ENCODE results near the gene NRK. TPM values are rescaled to one million over a fixed set of nuclear protein-coding genes. Genes with fewer than 3 reads are reported as not detected.

NRK gene
- total RNA-seq, 2 experiments from 2014 or later = not detected

DNA sequence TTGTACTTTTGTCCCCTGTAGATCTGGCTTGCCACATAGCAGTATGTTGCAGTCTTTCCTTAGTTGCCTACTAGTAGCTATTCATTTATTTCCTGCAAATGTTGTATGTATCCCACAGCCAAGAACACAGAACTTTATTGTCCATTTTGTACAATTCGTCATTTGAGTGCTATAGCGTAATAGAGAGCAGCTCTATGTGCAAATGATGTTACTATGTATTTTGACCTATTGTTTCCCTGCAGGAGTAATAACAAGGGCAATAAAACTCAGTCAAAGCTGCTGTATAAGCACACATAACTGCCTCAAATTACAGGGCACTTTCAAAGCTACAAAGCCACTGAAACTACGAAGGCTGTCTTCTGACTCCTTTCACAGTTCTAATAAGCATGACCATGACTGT lies 48.1 kb downstream of the NRK start:
- Mint-ChIP-seq H3K27ac (no peak overlapping the region), H3K27me3 (no peaks in the 10 kb centered on the region), H3K4me1 (ENCODE audit: low read depth) (no peaks in the 10 kb centered on the region), H3K4me3 (no peak overlapping the region), H3K36me3 (ENCODE audit: low read depth) (no peaks in the 10 kb centered on the region), H3K9me3 (no peaks in the 10 kb centered on the region)
- TF ChIP-seq, protein P1, sequence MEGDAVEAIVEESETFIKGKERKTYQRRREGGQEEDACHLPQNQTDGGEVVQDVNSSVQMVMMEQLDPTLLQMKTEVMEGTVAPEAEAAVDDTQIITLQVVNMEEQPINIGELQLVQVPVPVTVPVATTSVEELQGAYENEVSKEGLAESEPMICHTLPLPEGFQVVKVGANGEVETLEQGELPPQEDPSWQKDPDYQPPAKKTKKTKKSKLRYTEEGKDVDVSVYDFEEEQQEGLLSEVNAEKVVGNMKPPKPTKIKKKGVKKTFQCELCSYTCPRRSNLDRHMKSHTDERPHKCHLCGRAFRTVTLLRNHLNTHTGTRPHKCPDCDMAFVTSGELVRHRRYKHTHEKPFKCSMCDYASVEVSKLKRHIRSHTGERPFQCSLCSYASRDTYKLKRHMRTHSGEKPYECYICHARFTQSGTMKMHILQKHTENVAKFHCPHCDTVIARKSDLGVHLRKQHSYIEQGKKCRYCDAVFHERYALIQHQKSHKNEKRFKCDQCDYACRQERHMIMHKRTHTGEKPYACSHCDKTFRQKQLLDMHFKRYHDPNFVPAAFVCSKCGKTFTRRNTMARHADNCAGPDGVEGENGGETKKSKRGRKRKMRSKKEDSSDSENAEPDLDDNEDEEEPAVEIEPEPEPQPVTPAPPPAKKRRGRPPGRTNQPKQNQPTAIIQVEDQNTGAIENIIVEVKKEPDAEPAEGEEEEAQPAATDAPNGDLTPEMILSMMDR (IDR thresholded peaks at IDR 0.05) = no peak
- intact Hi-C loops (cut with micrococcal nuclease) = no loop called here
- ATAC-seq = no peak
- CTCF ChIA-PET = interaction anchor here (0.8 kb wide), 1 partner anchor 170 kb away, joined by 3 read pairs; no protein-coding TSS in a partner anchor
- POLR2A ChIA-PET = no interaction called here
- no peak for DNase-seq

DNA sequence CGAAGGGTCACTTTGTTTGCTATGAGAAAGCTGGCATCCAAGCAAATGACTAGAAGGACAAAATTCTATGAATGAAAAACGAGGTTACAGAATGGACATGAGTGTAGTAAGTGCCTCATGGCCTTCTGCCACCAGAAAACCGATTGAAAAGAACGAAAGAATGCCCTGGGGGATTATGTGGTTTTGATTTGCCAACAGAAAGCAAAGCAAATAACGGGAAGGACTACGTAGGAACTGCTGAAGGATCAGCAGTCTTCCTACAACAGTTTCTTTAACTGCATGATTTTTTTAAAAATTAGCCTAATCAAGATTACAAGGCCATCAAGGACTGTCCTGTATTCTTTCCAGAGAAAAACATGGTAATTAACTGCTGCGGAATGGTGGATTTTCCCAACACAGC lies 50.6 kb downstream of the NRK start:
- ChIA-PET POLR2A (no interaction called here), CTCF (no interaction called here)
- TF ChIP-seq, protein P1 (IDR thresholded peaks at IDR 0.05) = no peak
- intact Hi-C loops (cut with micrococcal nuclease) = no loop called here
- no peak overlapping the region for H3K27ac Mint-ChIP-seq
- no peaks in the 10 kb centered on the region for H3K27me3 Mint-ChIP-seq
- DNase-seq (no peak), ATAC-seq (no peak)
- peaks cover 1% of the 10 kb centered on the region for H3K9me3 Mint-ChIP-seq
- no peaks in the 10 kb centered on the region for H3K36me3 Mint-ChIP-seq (ENCODE audit: low read depth)
- H3K4me1 Mint-ChIP-seq (ENCODE audit: low read depth) = no peaks in the 10 kb centered on the region
- H3K4me3 Mint-ChIP-seq = no peak overlapping the region

DNA sequence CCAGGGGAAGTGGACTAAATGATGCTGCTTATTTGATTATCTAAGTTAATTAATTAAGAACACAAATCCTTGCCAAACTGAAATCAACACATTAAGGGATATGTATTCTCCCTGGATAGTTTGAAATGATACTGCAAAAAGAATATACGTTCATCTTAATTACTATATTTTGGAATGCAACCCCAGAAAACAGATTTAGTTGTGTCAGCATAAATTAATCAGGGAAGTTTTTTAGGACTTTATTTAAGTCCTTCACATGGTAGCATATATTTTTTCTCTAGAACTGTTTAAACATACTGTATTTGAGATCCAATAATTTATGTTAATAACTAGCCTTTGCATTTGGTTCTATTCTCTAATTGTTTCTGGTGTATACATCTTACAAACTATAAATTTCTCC lies 52.5 kb downstream of the NRK start:
- no peak overlapping the region for H3K27ac Mint-ChIP-seq
- peaks cover 1% of the 10 kb centered on the region for H3K9me3 Mint-ChIP-seq
- no peaks in the 10 kb centered on the region for H3K27me3 Mint-ChIP-seq
- DNase-seq = no peak
- H3K4me3 Mint-ChIP-seq = no peak overlapping the region
- ChIA-PET POLR2A (no interaction called here), CTCF (no interaction called here)
- no peaks in the 10 kb centered on the region for H3K36me3 Mint-ChIP-seq (ENCODE audit: low read depth)
- no peak for ATAC-seq
- H3K4me1 Mint-ChIP-seq (ENCODE audit: low read depth) = no peaks in the 10 kb centered on the region
- intact Hi-C loops (cut with micrococcal nuclease) = no loop called here
- TF ChIP-seq, protein P1 (IDR thresholded peaks at IDR 0.05) = no peak

DNA sequence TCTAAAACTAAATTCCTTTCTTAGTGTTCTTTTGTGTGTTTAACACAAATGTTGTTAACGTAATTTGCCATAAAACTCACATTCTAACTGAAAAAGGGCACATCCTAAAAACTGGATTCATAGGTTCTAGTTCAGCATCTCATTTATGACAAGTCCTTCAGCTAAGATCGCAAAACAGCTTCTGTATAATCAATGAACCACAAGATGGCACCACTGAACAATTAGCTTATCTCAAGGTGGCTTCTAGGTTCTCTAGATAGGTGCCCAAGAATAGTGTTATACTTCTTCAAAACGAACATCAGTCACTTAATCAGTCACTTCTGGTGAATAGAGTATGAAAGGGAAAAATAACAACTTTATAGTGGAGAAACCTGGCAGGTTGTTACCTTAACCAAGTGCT lies 54.3 kb downstream of the NRK start:
- no peak overlapping the region for H3K4me3 Mint-ChIP-seq
- POLR2A ChIA-PET = no interaction called here
- DNase-seq = no peak
- no peak for ATAC-seq
- H3K27ac Mint-ChIP-seq = no peak overlapping the region
- H3K27me3 Mint-ChIP-seq = no peaks in the 10 kb centered on the region
- H3K4me1 Mint-ChIP-seq (ENCODE audit: low read depth) = no peaks in the 10 kb centered on the region
- intact Hi-C loops (cut with micrococcal nuclease) = no loop called here
- H3K9me3 Mint-ChIP-seq = peaks cover 1% of the 10 kb centered on the region
- CTCF ChIA-PET = no interaction called here
- H3K36me3 Mint-ChIP-seq (ENCODE audit: low read depth) = no peaks in the 10 kb centered on the region
- TF ChIP-seq, protein P1 (IDR thresholded peaks at IDR 0.05) = no peak

DNA sequence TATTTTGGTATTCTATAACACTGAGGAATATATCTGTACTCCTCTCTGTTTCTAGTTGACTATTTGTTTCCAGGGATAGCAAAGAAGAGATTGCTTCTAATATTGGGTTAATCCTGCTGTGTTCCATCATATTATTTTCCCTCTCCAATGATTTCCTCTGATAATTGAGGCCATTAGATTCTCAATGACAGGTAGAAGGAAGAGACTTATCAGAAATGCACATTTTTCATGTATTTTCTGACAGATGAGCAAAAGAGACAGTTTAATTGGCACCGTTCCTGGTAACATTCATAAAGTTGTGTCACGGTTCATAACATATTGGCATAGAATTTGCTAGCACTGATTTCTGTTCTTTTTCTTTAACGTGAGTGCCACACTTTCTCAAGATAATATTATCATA lies 58.2 kb downstream of the NRK start:
- ATAC-seq = no peak
- POLR2A ChIA-PET = no interaction called here
- Mint-ChIP-seq H3K4me1 (ENCODE audit: low read depth) (no peaks in the 10 kb centered on the region), H3K27ac (no peak overlapping the region), H3K9me3 (peaks cover 1% of the 10 kb centered on the region), H3K4me3 (no peak overlapping the region), H3K36me3 (ENCODE audit: low read depth) (no peaks in the 10 kb centered on the region), H3K27me3 (no peaks in the 10 kb centered on the region)
- TF ChIP-seq, protein P1 (IDR thresholded peaks at IDR 0.05) = no peak
- DNase-seq = no peak
- intact Hi-C loops (cut with micrococcal nuclease) = no loop called here
- CTCF ChIA-PET = no interaction called here

Data from activated CD8-positive, alpha-beta T cell treated with anti-CD3 and anti-CD28 coated beads for 36 hours (primary cell).